ENCODE measurements around the gene ELF1. TPM values are rescaled to one million over a fixed set of nuclear protein-coding genes. Genes with fewer than 3 reads are reported as not detected.

ELF1 gene
- total RNA-seq, 3 donors from 2014 or later (not counting 1 experiment from before 2014, with no cell fraction given), result 174 to 216 (median 193) TPM

DNA sequence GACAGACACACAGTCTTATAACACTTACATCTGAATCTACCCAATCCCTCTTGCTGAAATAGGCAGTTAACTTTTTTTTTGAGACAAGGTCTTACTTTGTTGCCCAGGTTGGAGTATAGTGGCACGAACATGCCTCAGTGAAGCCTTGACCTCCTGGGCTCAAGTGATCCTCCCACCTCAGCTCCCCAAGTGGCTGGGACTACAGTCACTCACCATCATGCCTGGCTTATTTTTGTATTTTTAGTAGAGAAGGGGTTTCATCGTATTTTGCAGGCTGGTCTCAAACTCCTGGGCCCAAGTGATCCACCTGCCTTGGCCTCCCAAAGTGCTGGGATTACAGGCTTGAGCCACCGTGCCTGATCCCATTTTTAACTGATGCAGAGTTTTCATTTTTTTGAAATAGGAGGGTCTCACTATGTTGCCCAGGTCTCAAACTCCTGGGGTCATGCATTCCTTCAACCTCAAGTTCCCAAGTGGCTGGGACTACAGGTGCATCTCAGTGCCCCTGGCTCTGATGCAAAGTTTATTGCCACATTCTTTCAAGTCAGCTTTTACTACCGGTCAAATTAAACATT is 7.6 kb downstream of the ELF1 start:
- no peaks in the 10 kb centered on the region for H3K27me3 ChIP-seq (ENCODE audit: control insufficient read depth, insufficient read depth, low read length)
- no peak for DNase-seq
- Mint-ChIP-seq H3K4me1 (peaks cover 60 to 68% of the 10 kb centered on the region in 2 donors), H3K9me3 (no peaks in the 10 kb centered on the region), H3K27ac (peak overlapping the region; percentile 11 to 68), H3K36me3 (no peaks in the 10 kb centered on the region), H3K27me3 (ENCODE audit: low read depth in 2 of 2) (no peaks in the 10 kb centered on the region), H3K4me3 (no peak overlapping the region)
- intact Hi-C loops (cut with micrococcal nuclease), result loop anchor here (10.0 kb wide), 1 partner anchor 47 kb away; no protein-coding TSS in a partner anchor
- peaks cover 27% of the 10 kb centered on the region for H3K36me3 ChIP-seq (ENCODE audit: control insufficient read depth, insufficient read depth, low read length)
- ATAC-seq, result no peak
- H3K9me3 ChIP-seq (ENCODE audit: control insufficient read depth, insufficient read depth, low read length), result no peaks in the 10 kb centered on the region
- H3K27ac ChIP-seq (ENCODE audit: low read length), result no peak overlapping the region
- TF ChIP-seq CTCF (IDR thresholded peaks at IDR 0.05), result no peak
- WGBS (ENCODE audit: insufficient coverage), result 87% methylated on average over 3 of the region's 4 CpGs
- peaks cover 31% of the 10 kb centered on the region for H3K4me1 ChIP-seq (ENCODE audit: control insufficient read depth, insufficient read depth, low read length)
- no peak overlapping the region for H3K4me3 ChIP-seq (ENCODE audit: low read length)

- no peaks in the 10 kb centered on the region for H3K9me3 ChIP-seq (ENCODE audit: control insufficient read depth, insufficient read depth, low read length)
- no peaks in the 10 kb centered on the region for H3K27me3 ChIP-seq (ENCODE audit: control insufficient read depth, insufficient read depth, low read length)
- peak overlapping the region; percentile 84 to 88 for H3K27ac Mint-ChIP-seq
- H3K4me3 ChIP-seq (ENCODE audit: low read length), result no peak overlapping the region
- peaks cover 31% of the 10 kb centered on the region for H3K4me1 ChIP-seq (ENCODE audit: control insufficient read depth, insufficient read depth, low read length)
- DNase-seq (peak in 1 of 2 donors; percentile 39), ATAC-seq (peak in 1 of 3 donors; percentile 30)
- H3K27ac ChIP-seq (ENCODE audit: low read length), result peak overlapping the region; percentile 34
- no peak for TF ChIP-seq CTCF (IDR thresholded peaks at IDR 0.05)
- no CpG with 5 or more reads among the region's 2 CpGs for WGBS (ENCODE audit: insufficient coverage)
- intact Hi-C loops (cut with micrococcal nuclease), result loop anchor here (1.0 kb wide), 1 partner anchor 9 kb away; no protein-coding TSS in a partner anchor
- H3K36me3 Mint-ChIP-seq, result no peaks in the 10 kb centered on the region
- H3K4me3 Mint-ChIP-seq, result peak overlapping the region; percentile 17
- peaks cover 23% of the 10 kb centered on the region for H3K36me3 ChIP-seq (ENCODE audit: control insufficient read depth, insufficient read depth, low read length)
- no peaks in the 10 kb centered on the region for H3K27me3 Mint-ChIP-seq (ENCODE audit: low read depth in 2 of 2)
- H3K9me3 Mint-ChIP-seq, result no peaks in the 10 kb centered on the region
- H3K4me1 Mint-ChIP-seq, result peaks cover 59 to 63% of the 10 kb centered on the region in 2 donors
Measured at GRCh38 chr13:41008349-41008980, 10.7 kb downstream of the ELF1 start.

DNA sequence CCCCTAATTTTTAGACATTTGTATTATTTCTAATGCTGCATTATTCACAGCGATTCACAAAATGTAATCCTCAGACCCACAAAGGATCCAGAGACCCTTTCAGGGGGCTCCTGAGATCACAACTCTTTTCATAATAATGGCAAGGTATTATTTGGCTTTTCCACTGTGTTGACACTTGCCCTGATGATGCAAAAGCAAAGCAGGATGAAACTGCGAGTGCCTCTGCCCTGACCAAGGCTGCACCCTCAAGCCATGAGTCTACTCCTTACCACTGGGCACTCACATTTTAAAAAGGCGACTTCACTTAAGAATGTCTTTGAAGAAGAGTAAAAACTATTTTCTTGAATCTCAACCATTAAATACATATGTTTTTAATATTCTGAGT is 11.4 kb downstream of the ELF1 start:
- H3K27me3 Mint-ChIP-seq (ENCODE audit: low read depth in 2 of 2), result no peaks in the 10 kb centered on the region
- Histone ChIP-seq H3K4me3 (ENCODE audit: low read length) (no peak overlapping the region), H3K9me3 (ENCODE audit: control insufficient read depth, insufficient read depth, low read length) (no peaks in the 10 kb centered on the region), H3K27ac (ENCODE audit: low read length) (peak overlapping the region; percentile 34), H3K4me1 (ENCODE audit: control insufficient read depth, insufficient read depth, low read length) (peaks cover 31% of the 10 kb centered on the region), H3K27me3 (ENCODE audit: control insufficient read depth, insufficient read depth, low read length) (no peaks in the 10 kb centered on the region), H3K36me3 (ENCODE audit: control insufficient read depth, insufficient read depth, low read length) (peaks cover 16% of the 10 kb centered on the region)
- peak overlapping the region; percentile 37 for H3K4me3 Mint-ChIP-seq
- peak in 1 of 2 donors; percentile 33 for DNase-seq
- H3K4me1 Mint-ChIP-seq, result peaks cover 55 to 56% of the 10 kb centered on the region in 2 donors
- H3K27ac Mint-ChIP-seq, result peak overlapping the region; percentile 84 to 88
- H3K9me3 Mint-ChIP-seq, result no peaks in the 10 kb centered on the region
- H3K36me3 Mint-ChIP-seq, result no peaks in the 10 kb centered on the region
- no peak for TF ChIP-seq CTCF (IDR thresholded peaks at IDR 0.05)
- intact Hi-C loops (cut with micrococcal nuclease), result loop anchor here (1.0 kb wide), 1 partner anchor 10 kb away; no protein-coding TSS in a partner anchor
- peak in 1 of 3 donors; percentile 28 for ATAC-seq
- WGBS (ENCODE audit: insufficient coverage), result 8% methylated on average over 2 of the region's 3 CpGs

Data from natural killer cell (primary cell).